AG09319 (cell line): ENCODE results near the gene AP3D1.

Source experiments
- DNase-seq: peaks from one replicate; pipeline ENCODE4 v3.0.0-alpha.2; 2010; ENCODE audit warnings: low read depth; ENCODE audit errors: extremely low read depth
- TF ChIP-seq, protein P1 (sequence below): IDR thresholded peaks from 2 replicates; pipeline ENCODE4 v1.5.1; 2011; ENCODE audit warnings: low read depth, mild to moderate bottlenecking, inconsistent platforms, low read length, moderate library complexity

Gene AP3D1

DNA sequence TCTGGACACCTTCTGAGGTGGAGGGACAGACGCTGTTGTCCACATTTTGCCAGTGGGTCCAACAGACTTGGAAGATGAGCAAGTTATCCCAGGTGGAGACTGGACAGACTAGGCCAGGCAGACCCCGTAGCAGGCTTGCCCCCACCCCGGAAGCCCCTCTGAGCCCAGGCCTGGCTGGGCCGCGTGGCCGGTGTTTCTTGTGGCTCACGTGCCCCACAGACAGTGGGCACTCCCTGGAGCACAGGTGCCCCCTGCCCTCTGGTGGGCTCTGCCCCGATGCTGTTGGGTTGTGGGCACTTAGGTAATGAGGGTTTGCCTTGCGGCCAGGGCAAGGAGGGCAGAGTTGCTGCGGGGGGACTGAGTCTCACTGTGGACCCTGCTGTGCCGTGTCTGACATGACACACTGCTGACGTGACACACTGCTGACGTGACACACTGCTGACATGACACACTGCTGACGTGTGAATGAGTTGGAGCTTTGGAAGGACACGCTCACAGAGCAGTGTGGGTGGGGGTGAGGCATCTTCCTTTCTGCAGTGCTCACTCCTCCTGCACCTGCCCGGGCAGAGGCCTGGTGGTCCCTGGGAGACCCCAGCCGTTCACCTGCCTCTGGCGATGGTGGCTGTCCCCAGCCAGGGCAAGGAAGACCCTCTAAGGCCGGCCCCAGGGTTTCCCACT lies 37.5 kb upstream of the AP3D1 start:
- no peak for DNase-seq
- TF ChIP-seq, protein P1, sequence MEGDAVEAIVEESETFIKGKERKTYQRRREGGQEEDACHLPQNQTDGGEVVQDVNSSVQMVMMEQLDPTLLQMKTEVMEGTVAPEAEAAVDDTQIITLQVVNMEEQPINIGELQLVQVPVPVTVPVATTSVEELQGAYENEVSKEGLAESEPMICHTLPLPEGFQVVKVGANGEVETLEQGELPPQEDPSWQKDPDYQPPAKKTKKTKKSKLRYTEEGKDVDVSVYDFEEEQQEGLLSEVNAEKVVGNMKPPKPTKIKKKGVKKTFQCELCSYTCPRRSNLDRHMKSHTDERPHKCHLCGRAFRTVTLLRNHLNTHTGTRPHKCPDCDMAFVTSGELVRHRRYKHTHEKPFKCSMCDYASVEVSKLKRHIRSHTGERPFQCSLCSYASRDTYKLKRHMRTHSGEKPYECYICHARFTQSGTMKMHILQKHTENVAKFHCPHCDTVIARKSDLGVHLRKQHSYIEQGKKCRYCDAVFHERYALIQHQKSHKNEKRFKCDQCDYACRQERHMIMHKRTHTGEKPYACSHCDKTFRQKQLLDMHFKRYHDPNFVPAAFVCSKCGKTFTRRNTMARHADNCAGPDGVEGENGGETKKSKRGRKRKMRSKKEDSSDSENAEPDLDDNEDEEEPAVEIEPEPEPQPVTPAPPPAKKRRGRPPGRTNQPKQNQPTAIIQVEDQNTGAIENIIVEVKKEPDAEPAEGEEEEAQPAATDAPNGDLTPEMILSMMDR = no peak

DNA sequence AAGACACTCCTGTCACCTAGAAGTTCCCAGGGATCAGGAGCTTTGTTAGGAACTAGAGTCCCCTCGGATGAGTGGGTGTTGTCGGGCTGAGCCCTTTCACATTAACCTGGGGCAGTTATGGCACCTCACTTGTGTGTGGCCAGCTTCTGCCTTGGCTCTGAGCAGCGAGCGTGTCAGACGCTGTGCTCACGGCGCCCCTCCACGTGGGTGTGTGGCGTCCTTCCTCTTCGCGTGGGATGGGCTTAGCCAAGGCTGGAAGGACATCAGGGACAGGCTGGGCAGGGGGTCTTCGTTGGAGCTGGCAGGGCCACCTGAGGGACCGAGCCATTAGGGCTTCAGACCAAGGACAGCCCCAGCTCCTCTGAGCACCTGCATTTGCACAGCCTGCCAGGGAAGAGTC lies 35.8 kb upstream of the AP3D1 start:
- TF ChIP-seq, protein P1 = no peak
- DNase-seq = no peak

DNA sequence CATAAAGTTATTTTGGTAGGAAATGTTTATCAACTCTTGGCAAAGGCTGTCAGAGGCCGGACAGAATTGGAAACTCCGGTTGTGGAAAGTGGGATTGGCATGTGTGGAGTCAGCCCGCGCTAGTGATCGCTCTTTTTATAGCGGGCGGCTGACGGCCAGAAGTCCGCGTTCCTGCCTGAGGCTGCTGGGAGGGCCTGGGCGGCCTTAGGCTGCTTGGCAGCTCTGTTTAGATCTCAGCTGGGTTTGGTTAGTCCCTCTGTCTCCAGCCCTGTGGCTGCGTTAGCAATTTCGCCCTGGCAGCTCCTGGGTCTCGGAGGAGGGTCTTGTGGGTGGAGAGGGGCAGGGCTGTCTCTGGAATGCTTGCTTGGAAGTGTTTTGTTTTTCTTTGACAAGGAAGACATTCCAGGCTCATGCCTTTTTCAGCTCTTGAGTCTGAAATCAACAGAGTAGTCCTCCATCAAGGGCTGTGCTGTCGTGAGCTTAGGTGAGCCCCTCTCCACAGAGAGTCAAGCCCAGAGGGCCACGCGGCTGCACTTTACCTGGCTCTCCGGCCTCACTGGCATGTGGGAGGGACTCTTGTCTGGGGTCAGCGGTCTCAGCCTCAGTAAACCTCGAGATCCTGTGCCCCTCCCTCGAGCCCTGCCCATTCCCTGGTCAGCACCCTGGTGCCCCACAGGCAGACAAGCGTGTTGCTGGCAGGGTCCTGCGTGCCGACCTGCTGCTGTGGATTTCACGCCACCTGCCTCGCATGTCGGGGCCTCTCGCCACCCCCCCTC lies 34.9 kb upstream of the AP3D1 start:
- TF ChIP-seq, protein P1 = no peak
- DNase-seq = peak; percentile 97

DNA sequence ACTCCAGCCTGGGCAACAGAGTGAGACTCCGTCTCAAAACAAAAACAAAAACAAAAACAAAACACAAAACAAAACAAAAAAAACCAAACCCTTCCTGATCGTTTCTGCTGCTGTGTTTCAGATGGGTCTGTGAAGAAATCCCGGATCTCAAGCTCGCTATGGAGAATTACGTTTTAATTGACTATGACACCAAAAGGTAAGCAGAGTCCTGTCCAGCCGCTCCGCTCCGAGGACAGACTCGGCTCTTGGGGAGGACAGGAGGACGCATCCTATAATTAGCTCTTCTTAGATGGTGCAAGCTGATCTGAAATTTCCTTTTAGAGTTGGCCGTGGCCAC lies 34.3 kb upstream of the AP3D1 start:
- no peak for DNase-seq
- TF ChIP-seq, protein P1 = no peak

DNA sequence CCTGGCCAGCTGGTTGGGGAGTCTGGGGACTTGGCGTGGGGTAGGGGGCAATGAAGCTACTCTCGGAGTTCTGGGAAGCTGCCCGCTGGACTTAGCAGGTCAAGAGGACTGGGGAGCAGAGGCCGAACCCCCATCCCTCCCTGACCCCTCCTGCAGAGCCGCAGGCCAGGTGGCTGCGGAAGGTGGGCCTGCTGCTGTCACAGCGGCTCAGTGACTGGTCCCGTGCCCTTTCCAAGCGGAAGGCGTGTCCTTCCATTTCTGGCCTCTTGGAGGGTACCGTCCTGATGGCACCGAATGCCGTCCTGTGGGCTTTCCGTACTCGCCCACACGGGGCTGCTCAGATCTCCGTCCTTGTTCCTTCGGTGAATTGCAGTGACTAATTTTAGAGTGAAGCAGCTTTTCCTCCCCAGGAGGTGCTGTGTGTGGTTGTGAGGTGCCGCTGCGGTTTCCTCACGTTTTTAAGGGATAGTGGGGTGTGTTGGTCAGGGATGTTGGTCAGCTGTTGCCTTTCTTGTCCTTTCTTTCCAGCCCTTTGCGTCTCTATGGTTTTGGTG lies 33.1 kb upstream of the AP3D1 start:
- DNase-seq = no peak
- TF ChIP-seq, protein P1 = no peak

DNA sequence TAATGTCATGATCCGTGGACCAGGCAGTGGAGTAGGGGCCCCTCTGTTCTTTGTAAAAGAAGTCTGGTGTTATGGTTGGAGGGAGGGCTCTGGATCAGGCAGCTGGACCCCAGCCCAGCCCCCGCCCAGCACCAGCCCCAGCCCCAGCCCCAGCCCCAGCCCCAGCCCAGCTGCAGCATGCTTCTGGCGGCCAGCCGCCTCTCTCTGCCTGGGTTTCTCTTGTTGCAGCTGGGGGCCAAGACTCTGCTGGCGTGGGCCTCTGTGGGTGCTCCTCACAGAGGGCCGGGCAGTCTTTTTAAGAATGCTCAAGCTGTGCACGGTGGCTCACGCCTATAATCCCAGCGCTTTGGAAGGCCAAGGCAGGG lies 30.2 kb upstream of the AP3D1 start:
- TF ChIP-seq, protein P1 = no peak
- no peak for DNase-seq
